A549 (cell line): ENCODE data around the gene ARIH1.

Experiments used
- KDM1A ChIP-seq: fragments of 200-600 bp; sonication (generic); IDR thresholded peaks from 2 replicates; pipeline ENCODE4 v1.6.1; 2016; ENCODE audit warnings: low read depth, mild to moderate bottlenecking
- KDM5A ChIP-seq: fragments of 200-600 bp; sonication (generic); IDR thresholded peaks from 2 replicates; pipeline ENCODE4 v1.6.1; 2016; ENCODE audit warnings: antibody characterized with exemption, mild to moderate bottlenecking
- POLR2A ChIP-seq: IDR thresholded peaks from 2 replicates; pipeline ENCODE4 v1.6.1; 2012; ENCODE audit warnings: mild to moderate bottlenecking, low read length
- RCOR1 ChIP-seq: fragments of 150-350 bp; IDR thresholded peaks from 2 replicates; pipeline ENCODE4 v1.6.1; 2014; ENCODE audit warnings: antibody characterized with exemption, low read length, low read depth
- REST ChIP-seq: fragments of 200-600 bp; sonication (generic); IDR thresholded peaks from 2 replicates; pipeline ENCODE4 v1.6.1; 2016; ENCODE audit warnings: antibody characterized with exemption, mild to moderate bottlenecking, moderate library complexity
- RNF2 ChIP-seq: fragments of 200-600 bp; sonication (generic); IDR thresholded peaks from 2 replicates; pipeline ENCODE4 v1.6.1; 2016; ENCODE audit warnings: low read depth, mild to moderate bottlenecking, antibody characterized with exemption, moderate library complexity, borderline replicate concordance
- TF ChIP-seq, protein P1 (sequence below): fragments of >200 bp; sonication (Bioruptor Twin); formaldehyde crosslinking; IDR thresholded peaks from 3 replicates; pipeline ENCODE4 v1.5.1; 2016

DNA sequence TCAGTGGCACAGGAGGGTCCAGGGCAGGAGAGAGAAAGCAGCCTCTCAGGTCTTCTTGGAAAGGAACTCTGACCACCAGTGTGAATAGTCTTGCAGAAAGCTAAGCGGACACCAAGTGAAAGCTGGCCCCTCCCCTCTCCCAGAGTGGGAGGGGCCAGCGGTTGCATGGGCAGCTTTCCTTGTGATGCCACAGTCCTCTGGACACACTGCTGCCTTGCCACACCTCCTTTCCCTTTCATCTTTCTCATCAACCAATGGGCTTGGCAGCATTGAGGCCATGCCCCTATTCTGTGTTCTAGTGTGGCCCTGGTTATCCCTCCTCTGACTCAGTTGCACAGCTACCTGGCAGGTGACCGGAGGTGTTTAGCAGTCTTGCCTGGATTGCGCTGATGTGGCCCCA is 130.7 kb downstream of the ARIH1 start:
- TF ChIP-seq, protein P1, sequence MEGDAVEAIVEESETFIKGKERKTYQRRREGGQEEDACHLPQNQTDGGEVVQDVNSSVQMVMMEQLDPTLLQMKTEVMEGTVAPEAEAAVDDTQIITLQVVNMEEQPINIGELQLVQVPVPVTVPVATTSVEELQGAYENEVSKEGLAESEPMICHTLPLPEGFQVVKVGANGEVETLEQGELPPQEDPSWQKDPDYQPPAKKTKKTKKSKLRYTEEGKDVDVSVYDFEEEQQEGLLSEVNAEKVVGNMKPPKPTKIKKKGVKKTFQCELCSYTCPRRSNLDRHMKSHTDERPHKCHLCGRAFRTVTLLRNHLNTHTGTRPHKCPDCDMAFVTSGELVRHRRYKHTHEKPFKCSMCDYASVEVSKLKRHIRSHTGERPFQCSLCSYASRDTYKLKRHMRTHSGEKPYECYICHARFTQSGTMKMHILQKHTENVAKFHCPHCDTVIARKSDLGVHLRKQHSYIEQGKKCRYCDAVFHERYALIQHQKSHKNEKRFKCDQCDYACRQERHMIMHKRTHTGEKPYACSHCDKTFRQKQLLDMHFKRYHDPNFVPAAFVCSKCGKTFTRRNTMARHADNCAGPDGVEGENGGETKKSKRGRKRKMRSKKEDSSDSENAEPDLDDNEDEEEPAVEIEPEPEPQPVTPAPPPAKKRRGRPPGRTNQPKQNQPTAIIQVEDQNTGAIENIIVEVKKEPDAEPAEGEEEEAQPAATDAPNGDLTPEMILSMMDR = no peak
- TF ChIP-seq REST (no peak), KDM5A (no peak), RCOR1 (no peak), POLR2A (no peak), RNF2 (no peak), KDM1A (no peak)
